Mesendoderm (in vitro differentiated cells): ENCODE measurements around the gene PIK3R4.

Source experiments
- DNase-seq: peaks from one replicate; pipeline ENCODE4 v3.0.0; 2013
- H2AK5ac ChIP-seq: 2 replicates; pipeline ENCODE4 v1.6.1; 2013; ENCODE audit warnings: low read length, inconsistent platforms
- H2BK120ac ChIP-seq: 2 replicates; pipeline ENCODE4 v1.6.1; 2013; ENCODE audit warnings: low read depth, mild to moderate bottlenecking, low read length, moderate library complexity, mixed read lengths
- H2BK15ac ChIP-seq: replicated peaks from 2 replicates; pipeline ENCODE4 v1.6.1; 2013; ENCODE audit warnings: low read depth, mild to moderate bottlenecking, moderate library complexity
- H2BK5ac ChIP-seq: 2 replicates; pipeline ENCODE4 v1.6.1; 2013; ENCODE audit warnings: low read length, inconsistent platforms
- H3K18ac ChIP-seq: 2 replicates; pipeline ENCODE4 v1.6.1; 2013; ENCODE audit warnings: mild to moderate bottlenecking, low read length, mixed read lengths
- H3K23ac ChIP-seq: one replicate; pipeline ENCODE4 v1.6.1; 2013; ENCODE audit warnings: low read length
- H3K27ac ChIP-seq: 2 replicates; pipeline ENCODE4 v1.5.1; 2013; ENCODE audit warnings: low read depth, mild to moderate bottlenecking, inconsistent platforms, low read length, moderate library complexity
- H3K27me3 ChIP-seq: 2 replicates; pipeline ENCODE4 v1.6.1; 2013; ENCODE audit warnings: low read length, control low read depth, mild to moderate bottlenecking, inconsistent platforms; ENCODE audit not compliant: insufficient read depth, poor library complexity
- H3K36me3 ChIP-seq: 2 replicates; pipeline ENCODE4 v1.6.1; 2013; ENCODE audit warnings: low read length, inconsistent platforms; ENCODE audit not compliant: control insufficient read depth, insufficient read depth
- H3K4ac ChIP-seq: one replicate; pipeline ENCODE4 v1.6.1; 2013; ENCODE audit warnings: low read depth, mild to moderate bottlenecking, low read length, moderate library complexity
- H3K4me1 ChIP-seq: 2 replicates; pipeline ENCODE4 v1.6.1; 2013; ENCODE audit warnings: low read depth, low read length, inconsistent platforms; ENCODE audit not compliant: control insufficient read depth
- H3K4me2 ChIP-seq: 2 replicates; pipeline ENCODE4 v1.6.1; 2013; ENCODE audit warnings: low read length
- H3K4me3 ChIP-seq: 2 replicates; pipeline ENCODE4 v1.5.1; 2013; ENCODE audit warnings: mild to moderate bottlenecking, low read length
- H3K56ac ChIP-seq: one replicate; pipeline ENCODE4 v1.6.1; 2013; ENCODE audit warnings: low read length
- H3K79me1 ChIP-seq: 2 replicates; pipeline ENCODE4 v1.6.1; 2013; ENCODE audit warnings: low read length, inconsistent platforms
- H3K79me2 ChIP-seq: 2 replicates; pipeline ENCODE4 v1.6.1; 2013; ENCODE audit warnings: mild to moderate bottlenecking, low read length; ENCODE audit not compliant: control insufficient read depth, insufficient read depth
- H3K9ac ChIP-seq: 2 replicates; pipeline ENCODE4 v1.6.1; 2013; ENCODE audit warnings: low read length, inconsistent platforms
- H4K5ac ChIP-seq: one replicate; pipeline ENCODE4 v1.6.1; 2013; ENCODE audit warnings: low read length
- H4K8ac ChIP-seq: one replicate; pipeline ENCODE4 v1.6.1; 2013; ENCODE audit warnings: low read depth, mild to moderate bottlenecking, control low read depth, low read length, moderate library complexity
- WGBS: extraction: QIAGEN DNeasy Blood & Tissue Kit; methylation state at CpG from one replicate; pipeline ENCODE4 v1.1.7; 2013; ENCODE audit warnings: low lambda C conversion rate, missing lambda C conversion rate; ENCODE audit not compliant: insufficient coverage; ENCODE audit errors: extremely low coverage; 5-methylcytosine and 5-hydroxymethylcytosine counted together

PIK3R4 gene

DNA sequence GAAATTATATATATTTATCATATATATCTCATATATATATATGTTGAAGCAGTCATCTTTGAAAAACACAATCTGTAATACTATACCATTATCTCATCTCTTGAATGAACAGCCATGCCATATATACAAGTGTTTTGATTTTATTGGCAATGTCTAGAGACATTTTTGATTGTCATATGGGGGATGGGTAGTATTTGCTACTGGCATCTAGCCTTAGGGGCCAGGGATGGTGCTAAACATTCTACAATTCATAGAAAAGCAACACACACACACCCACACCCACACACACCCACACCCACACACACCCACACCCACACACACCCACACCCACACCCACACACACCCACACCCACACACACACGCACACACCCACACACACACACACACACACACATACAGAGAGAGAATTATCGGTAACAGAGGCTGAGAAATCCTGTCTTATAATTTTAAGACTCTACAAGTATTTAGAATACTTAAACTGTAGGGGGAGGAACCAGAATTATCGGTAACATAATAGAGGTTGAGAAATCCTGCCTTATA, 11.1 kb upstream of the PIK3R4 start:
- H3K23ac ChIP-seq = no peak overlapping the region
- no peaks in the 10 kb centered on the region for H3K4me1 ChIP-seq
- DNase-seq = no peak
- no peaks in the 10 kb centered on the region for H3K36me3 ChIP-seq
- H3K18ac ChIP-seq = no peak overlapping the region
- no peak overlapping the region for H2BK15ac ChIP-seq
- no peaks in the 10 kb centered on the region for H3K27me3 ChIP-seq
- H4K8ac ChIP-seq = no peak overlapping the region
- no peak overlapping the region for H3K4ac ChIP-seq
- H2BK5ac ChIP-seq = no peak overlapping the region
- no peaks in the 10 kb centered on the region for H3K79me1 ChIP-seq
- H2AK5ac ChIP-seq = no peak overlapping the region
- H3K4me3 ChIP-seq = no peak overlapping the region
- H3K27ac ChIP-seq = no peak overlapping the region
- H4K5ac ChIP-seq = no peak overlapping the region
- H3K9ac ChIP-seq = no peak overlapping the region
- WGBS = no CpG with 5 or more reads among the region's 3 CpGs
- no peak overlapping the region for H3K56ac ChIP-seq
- H3K4me2 ChIP-seq = no peak overlapping the region
- no peak overlapping the region for H2BK120ac ChIP-seq
- H3K79me2 ChIP-seq = no peaks in the 10 kb centered on the region

DNA sequence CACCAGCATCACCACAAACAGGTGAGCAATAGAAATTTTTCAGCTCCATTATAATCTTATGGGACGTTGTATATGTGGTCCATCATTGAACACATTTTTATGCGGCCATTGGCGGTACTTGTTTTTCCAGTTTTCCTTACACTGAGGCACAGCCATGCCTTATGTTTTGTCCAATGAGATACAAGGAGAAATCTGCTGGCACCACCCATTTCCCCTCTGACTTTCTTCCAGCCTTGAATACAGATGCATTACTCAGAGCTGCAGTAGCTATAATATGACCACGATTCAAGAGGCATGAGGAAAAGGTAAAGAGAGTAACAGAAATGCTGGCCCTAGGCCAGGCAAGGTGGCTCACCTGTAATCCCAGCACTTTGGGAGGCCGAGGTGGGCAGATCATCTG, 9.0 kb upstream of the PIK3R4 start:
- Histone ChIP-seq H3K23ac (no peak overlapping the region), H2BK120ac (no peak overlapping the region), H3K18ac (no peak overlapping the region), H3K4me3 (no peak overlapping the region), H3K79me1 (no peaks in the 10 kb centered on the region), H3K56ac (no peak overlapping the region), H3K36me3 (no peaks in the 10 kb centered on the region), H3K4me1 (no peaks in the 10 kb centered on the region), H3K27ac (no peak overlapping the region), H2BK5ac (no peak overlapping the region), H4K8ac (no peak overlapping the region), H3K79me2 (no peaks in the 10 kb centered on the region), H3K9ac (no peak overlapping the region), H3K4ac (no peak overlapping the region), H3K4me2 (no peak overlapping the region), H2AK5ac (no peak overlapping the region), H4K5ac (no peak overlapping the region), H2BK15ac (no peak overlapping the region), H3K27me3 (no peaks in the 10 kb centered on the region)
- no CpG with 5 or more reads among the region's 5 CpGs for WGBS
- no peak for DNase-seq

DNA sequence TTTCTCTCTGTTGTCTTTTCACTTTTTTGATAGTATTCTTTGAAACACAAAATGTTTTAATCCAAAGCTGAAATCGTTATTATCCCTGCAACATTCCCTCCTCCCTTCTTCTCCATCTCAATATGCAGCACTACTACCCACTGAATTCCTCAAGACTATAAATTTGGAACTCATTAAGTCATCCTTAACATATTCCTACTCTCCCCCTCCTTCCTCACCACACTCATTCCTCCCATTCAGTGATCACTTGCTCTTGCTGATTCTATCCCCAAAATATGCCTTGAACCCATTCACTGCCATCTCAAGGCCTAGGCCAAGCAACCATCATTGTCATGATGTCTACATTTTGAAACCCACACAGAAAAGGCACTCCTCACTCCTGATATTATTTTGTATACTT, 2.4 kb upstream of the PIK3R4 start:
- Histone ChIP-seq H3K79me1 (peaks cover 4% of the 10 kb centered on the region), H3K18ac (no peak overlapping the region), H3K36me3 (no peaks in the 10 kb centered on the region), H3K27me3 (no peaks in the 10 kb centered on the region), H3K4me3 (no peak overlapping the region), H4K8ac (no peak overlapping the region), H3K79me2 (peaks cover 20% of the 10 kb centered on the region), H3K23ac (no peak overlapping the region), H3K4me2 (no peak overlapping the region), H3K4me1 (no peaks in the 10 kb centered on the region), H2AK5ac (no peak overlapping the region), H2BK120ac (no peak overlapping the region), H2BK15ac (no peak overlapping the region), H4K5ac (no peak overlapping the region), H2BK5ac (no peak overlapping the region), H3K56ac (no peak overlapping the region), H3K4ac (no peak overlapping the region), H3K9ac (no peak overlapping the region), H3K27ac (no peak overlapping the region)
- DNase-seq = peak; percentile 40
- no CpG with 5 or more reads among the region's 1 CpG for WGBS

- no peak overlapping the region for H3K27ac ChIP-seq
- no CpG with 5 or more reads among the region's 3 CpGs for WGBS
- no peaks in the 10 kb centered on the region for H3K4me1 ChIP-seq
Measured at GRCh38 chr3:130748467-130748861, 1.8 kb upstream of the PIK3R4 start.

GRCh38 chr3:130743354-130743753, 3.3 kb downstream of the PIK3R4 start:
- no peak overlapping the region for H2BK15ac ChIP-seq
- peaks cover 11% of the 10 kb centered on the region for H3K79me1 ChIP-seq
- H3K23ac ChIP-seq = no peak overlapping the region
- no peak for DNase-seq
- H3K27me3 ChIP-seq = no peaks in the 10 kb centered on the region
- H3K4me2 ChIP-seq = no peak overlapping the region
- H3K4me1 ChIP-seq = no peaks in the 10 kb centered on the region
- H2AK5ac ChIP-seq = no peak overlapping the region
- H2BK5ac ChIP-seq = no peak overlapping the region
- H3K18ac ChIP-seq = no peak overlapping the region
- H3K56ac ChIP-seq = no peak overlapping the region
- no peak overlapping the region for H2BK120ac ChIP-seq
- no peak overlapping the region for H3K9ac ChIP-seq
- no peak overlapping the region for H3K4me3 ChIP-seq
- H3K27ac ChIP-seq = no peak overlapping the region
- H3K79me2 ChIP-seq = peaks cover 43% of the 10 kb centered on the region
- H4K5ac ChIP-seq = no peak overlapping the region
- no peak overlapping the region for H4K8ac ChIP-seq
- no peak overlapping the region for H3K4ac ChIP-seq
- WGBS = no CpG with 5 or more reads among the region's 2 CpGs
- H3K36me3 ChIP-seq = no peaks in the 10 kb centered on the region

More at GRCh38 chr3:130748467-130748861, 1.8 kb upstream of the PIK3R4 start:
- DNase-seq = no peak
- H3K56ac ChIP-seq = no peak overlapping the region
- peaks cover 6% of the 10 kb centered on the region for H3K79me1 ChIP-seq
- H3K23ac ChIP-seq = no peak overlapping the region
- no peak overlapping the region for H3K9ac ChIP-seq
- H2BK5ac ChIP-seq = no peak overlapping the region
- H3K4ac ChIP-seq = no peak overlapping the region
- H2AK5ac ChIP-seq = no peak overlapping the region
- no peak overlapping the region for H4K8ac ChIP-seq
- no peak overlapping the region for H3K4me3 ChIP-seq
- H2BK120ac ChIP-seq = no peak overlapping the region
- H3K79me2 ChIP-seq = peaks cover 25% of the 10 kb centered on the region
- H3K36me3 ChIP-seq = no peaks in the 10 kb centered on the region
- H2BK15ac ChIP-seq = no peak overlapping the region
- H3K4me2 ChIP-seq = no peak overlapping the region
- no peak overlapping the region for H4K5ac ChIP-seq
- H3K18ac ChIP-seq = no peak overlapping the region
- no peaks in the 10 kb centered on the region for H3K27me3 ChIP-seq

- DNase-seq = no peak
- Histone ChIP-seq H3K9ac (no peak overlapping the region), H2BK5ac (no peak overlapping the region), H4K5ac (no peak overlapping the region), H3K18ac (no peak overlapping the region), H3K27ac (no peak overlapping the region), H4K8ac (no peak overlapping the region), H3K23ac (no peak overlapping the region), H3K79me1 (peaks cover 13% of the 10 kb centered on the region), H3K56ac (no peak overlapping the region), H3K4me2 (no peak overlapping the region), H3K79me2 (peaks cover 46% of the 10 kb centered on the region), H2BK15ac (no peak overlapping the region), H3K4me3 (no peak overlapping the region), H3K4me1 (no peaks in the 10 kb centered on the region), H3K4ac (no peak overlapping the region), H2BK120ac (no peak overlapping the region), H2AK5ac (no peak overlapping the region), H3K27me3 (no peaks in the 10 kb centered on the region), H3K36me3 (no peaks in the 10 kb centered on the region)
- WGBS = no CpG with 5 or more reads among the region's 6 CpGs
Measured at GRCh38 chr3:130741946-130742610, 4.6 kb downstream of the PIK3R4 start.
